Transverse colon (tissue), 4 donors: ENCODE results near the gene SNRPA1. TPM values are rescaled to one million over a fixed set of nuclear protein-coding genes. Genes with fewer than 3 reads are reported as not detected.
A peak's percentile ranks its signal among the peaks of the same experiment; 100 is the strongest.
"Not testable (repeated sequence)": the region's sequence is repeated elsewhere in the genome, so short reads cannot be mapped to it uniquely, and the experiment has no call there.

Source experiments
- DNase-seq: peaks from one replicate; pipeline ENCODE4 v3.0.0-alpha.2; 2019
- H3K27ac ChIP-seq, 4 donors: fragments of 200-600 bp; sonication (generic); 2 replicates each; pipeline ENCODE4 v1.5.1; 2016 to 2018; ENCODE audit warnings: inconsistent platforms in 4 of 4
- H3K27me3 ChIP-seq: fragments of 200-600 bp; sonication (generic); 2 replicates; pipeline ENCODE4 v1.5.1; 2017; ENCODE audit warnings: inconsistent platforms
- H3K36me3 ChIP-seq, 4 donors: fragments of 200-600 bp; sonication (generic); 2 replicates each; pipeline ENCODE4 v1.5.1; 2017 to 2019; ENCODE audit warnings: inconsistent platforms in 4 of 4
- H3K4me1 ChIP-seq, 4 donors: fragments of 200-600 bp; sonication (generic); 2 replicates each; pipeline ENCODE4 v1.5.1; 2017 to 2020; ENCODE audit warnings: inconsistent platforms in 4 of 4
- H3K4me3 ChIP-seq, 4 donors: fragments of 200-600 bp; sonication (generic); 1 replicate in 1 of 4; 2 replicates in 3 of 4; pipeline versions ENCODE4 v1.5.1 to v1.6.1; 2017 to 2019; ENCODE audit warnings: inconsistent platforms in 4 of 4
- H3K9me3 ChIP-seq, 2 donors: fragments of 200-600 bp; sonication (generic); 2 replicates each; pipeline ENCODE4 v1.5.1; 2017 to 2019; ENCODE audit warnings: inconsistent platforms in 2 of 2
- EP300 ChIP-seq: sonication (generic); formaldehyde crosslinking; IDR thresholded peaks from one replicate; pipeline ENCODE4 v1.6.1; 2017; ENCODE audit warnings: antibody characterized with exemption, low read depth
- POLR2A ChIP-seq: fragments of 450-650 bp; IDR thresholded peaks from one replicate; pipeline ENCODE4 v1.6.1; 2016; ENCODE audit warnings: antibody characterized with exemption, mild to moderate bottlenecking, moderate library complexity
- POLR2AphosphoS5 ChIP-seq, 3 donors: sonication (generic); formaldehyde crosslinking; IDR thresholded peaks; one replicate each; pipeline ENCODE4 v1.6.1; 2016; ENCODE audit warnings: antibody characterized with exemption in 3 of 3
- WGBS, 2 donors: methylation state at CpG; one replicate each; pipeline ENCODE4 v1.1.5; 2018; ENCODE audit warnings: low coverage in 1 of 2; 5-methylcytosine and 5-hydroxymethylcytosine counted together
- in situ Hi-C, 4 donors: fragments of 200-750 bp; cut with MboI; loops; one replicate each; pipeline versions ENCODE4 v1.15.0 to v1.15.1; 2017; ENCODE audit warnings: low sequenced_read_pairs in 3 of 4, low pct_ligation_motif_present in 1 of 4, low pct_unique_long_range_greater_than_20kb in 1 of 4
- intact Hi-C: fragments of 100-400 bp; cut with DNase I; formaldehyde crosslinking; loops from one replicate; pipeline ENCODE4 v1.15.1; 2023; ENCODE audit warnings: low total_unique reads
- total RNA-seq, 4 donors: library from RNA; depleted of rRNA; stranded (reverse); fragments of >200 nt; gene quantifications; one replicate each; pipeline ENCODE4 v1.1.0, GENCODE V29; 2016
- TF ChIP-seq, protein P1 (sequence below), 5 experiments: fragments of 200-600 bp in 3 of 5; fragments of 450-650 bp in 2 of 5; sonication (generic) in 3 of 5; IDR thresholded peaks; 1 replicate in 2 of 5; 2 replicates in 3 of 5; pipeline ENCODE4 v1.5.1; 2016 to 2017; ENCODE audit warnings: antibody characterized with exemption in 5 of 5, inconsistent platforms in 3 of 5, mild to moderate bottlenecking in 2 of 5, moderate library complexity in 1 of 5

The SNRPA1 gene
- 10 to 100 TPM in 3 of 4 donors, 1 to 10 TPM in 1; 7.8 to 54.0 (median 25.8) TPM for total RNA-seq

DNA sequence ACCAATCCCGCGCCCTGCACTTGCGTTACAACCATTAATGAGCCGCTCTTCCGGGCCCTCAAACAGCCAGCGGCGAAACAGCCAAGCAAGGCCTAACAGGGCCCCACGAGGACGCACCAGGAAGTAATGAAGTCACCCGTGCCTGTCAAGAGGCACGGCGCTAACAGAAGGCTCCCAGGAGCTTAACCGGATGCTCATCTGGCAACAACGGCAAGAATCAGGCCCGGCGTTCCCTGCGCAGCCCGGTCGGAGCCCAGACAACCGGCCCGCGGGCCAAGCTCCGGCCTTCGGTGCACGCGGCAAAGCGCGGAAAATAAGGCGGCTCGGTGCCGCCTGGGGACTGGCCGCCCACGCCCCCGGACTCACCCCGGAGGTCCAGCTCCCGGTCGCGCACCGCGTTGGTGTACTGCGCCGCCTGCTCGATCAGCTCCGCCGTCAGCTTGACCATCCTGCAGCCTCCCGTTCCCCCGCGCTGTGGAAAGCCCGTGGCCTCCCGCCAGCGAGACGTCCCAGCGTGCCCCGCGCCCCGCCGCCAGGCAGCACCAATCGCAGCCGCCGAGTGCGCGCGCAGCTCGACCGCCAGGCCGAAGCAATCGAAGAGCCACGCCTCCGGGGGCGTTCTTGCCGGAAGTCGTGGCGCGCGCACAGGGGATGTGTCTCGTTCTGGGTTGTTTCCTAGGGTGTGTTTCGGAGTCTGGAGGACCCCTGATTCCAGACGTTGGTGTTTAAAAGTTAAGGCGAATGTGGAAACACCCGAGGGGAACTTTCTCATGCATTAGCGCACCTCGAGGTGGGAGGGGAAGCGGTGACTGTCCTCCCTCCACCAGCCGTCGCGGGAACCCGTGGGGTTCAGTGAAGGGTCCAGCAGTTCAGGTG is at the start of gene SNRPA1:
SNRPA1 (minus strand) TSS at position 518 of the 876 bp plus-strand sequence; CDS start at position 448, 70 bp downstream.
- Histone ChIP-seq H3K4me1 (peaks cover 12 to 44% (median 22%) of the 10 kb centered on the region in 4 donors), H3K9me3 (no peaks in the 10 kb centered on the region), H3K36me3 (peaks cover 0 to 4% (median 0%) of the 10 kb centered on the region in 4 donors), H3K27ac (peak within 1 kb of the TSS; percentile 92 to 99 (median 98)), H3K27me3 (no peaks in the 10 kb centered on the region), H3K4me3 (peak within 1 kb of the TSS; percentile 80 to 92 (median 90))
- in situ Hi-C loops: loop anchor here (5.0 to 10.0 kb wide), 2 partner anchors 347 to 350 kb away; no protein-coding TSS in a partner anchor
- DNase-seq: peak; percentile 98
- intact Hi-C loops: no loop called here
- 0 to 1% methylated on average over 5 to 59 of the region's 87 CpGs for WGBS, 2 donors
- TF ChIP-seq, protein P1, sequence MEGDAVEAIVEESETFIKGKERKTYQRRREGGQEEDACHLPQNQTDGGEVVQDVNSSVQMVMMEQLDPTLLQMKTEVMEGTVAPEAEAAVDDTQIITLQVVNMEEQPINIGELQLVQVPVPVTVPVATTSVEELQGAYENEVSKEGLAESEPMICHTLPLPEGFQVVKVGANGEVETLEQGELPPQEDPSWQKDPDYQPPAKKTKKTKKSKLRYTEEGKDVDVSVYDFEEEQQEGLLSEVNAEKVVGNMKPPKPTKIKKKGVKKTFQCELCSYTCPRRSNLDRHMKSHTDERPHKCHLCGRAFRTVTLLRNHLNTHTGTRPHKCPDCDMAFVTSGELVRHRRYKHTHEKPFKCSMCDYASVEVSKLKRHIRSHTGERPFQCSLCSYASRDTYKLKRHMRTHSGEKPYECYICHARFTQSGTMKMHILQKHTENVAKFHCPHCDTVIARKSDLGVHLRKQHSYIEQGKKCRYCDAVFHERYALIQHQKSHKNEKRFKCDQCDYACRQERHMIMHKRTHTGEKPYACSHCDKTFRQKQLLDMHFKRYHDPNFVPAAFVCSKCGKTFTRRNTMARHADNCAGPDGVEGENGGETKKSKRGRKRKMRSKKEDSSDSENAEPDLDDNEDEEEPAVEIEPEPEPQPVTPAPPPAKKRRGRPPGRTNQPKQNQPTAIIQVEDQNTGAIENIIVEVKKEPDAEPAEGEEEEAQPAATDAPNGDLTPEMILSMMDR (IDR thresholded peaks at IDR 0.05): peak in 1 of 5 experiments; percentile 5
- TF ChIP-seq POLR2A (peak; percentile 85), POLR2AphosphoS5 (IDR thresholded peaks at IDR 0.05) (peak; percentile 95 to 96 (median 96)), EP300 (no peak)

- H3K27ac ChIP-seq: no peak overlapping the region
- no peak for DNase-seq
- no peaks in the 10 kb centered on the region for H3K27me3 ChIP-seq
- H3K4me3 ChIP-seq: no peak overlapping the region
- intact Hi-C loops: no loop called here
- no peaks in the 10 kb centered on the region for H3K36me3 ChIP-seq
- TF ChIP-seq POLR2AphosphoS5 (IDR thresholded peaks at IDR 0.05): no peak
- TF ChIP-seq, protein P1 (IDR thresholded peaks at IDR 0.05): no peak
- no peak for TF ChIP-seq EP300
- TF ChIP-seq POLR2A: no peak
- peaks cover 0 to 3% (median 0%) of the 10 kb centered on the region in 4 donors for H3K4me1 ChIP-seq
- no peaks in the 10 kb centered on the region for H3K9me3 ChIP-seq
- in situ Hi-C loops: no loop called here
Measured at GRCh38 chr15:101342056-101342455, 47.0 kb upstream of the SNRPA1 start.

DNA sequence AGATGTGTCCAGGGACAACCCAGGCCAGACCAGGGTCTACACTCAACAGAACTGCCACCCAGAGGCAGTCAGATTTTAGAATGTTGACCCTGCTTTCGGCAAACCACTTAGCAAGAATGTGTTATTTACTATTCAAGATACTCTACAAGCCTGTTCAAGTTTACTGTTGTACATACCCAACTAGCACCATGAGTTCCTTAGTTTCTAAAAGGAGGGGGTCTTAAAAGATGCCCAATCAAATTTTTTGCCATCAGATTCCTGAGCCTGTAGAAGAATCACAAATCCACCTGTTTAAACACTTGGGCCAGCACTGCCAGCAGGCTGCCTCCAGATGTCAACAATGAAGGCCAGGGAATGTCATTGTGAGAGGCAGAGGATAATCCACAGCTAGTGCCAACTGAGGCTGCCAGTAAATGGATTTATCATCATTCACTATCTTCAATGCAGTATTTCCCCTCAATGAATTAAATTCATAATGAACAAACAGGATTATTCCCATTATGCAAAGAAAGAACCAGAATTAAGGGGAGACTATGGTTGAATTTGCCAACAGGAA is 43.5 kb upstream of the SNRPA1 start:
- Histone ChIP-seq H3K9me3 (no peaks in the 10 kb centered on the region), H3K4me3 (no peak overlapping the region), H3K4me1 (no peaks in the 10 kb centered on the region), H3K36me3 (no peaks in the 10 kb centered on the region), H3K27me3 (no peaks in the 10 kb centered on the region), H3K27ac (no peak overlapping the region)
- in situ Hi-C loops: no loop called here
- intact Hi-C loops: no loop called here
- TF ChIP-seq POLR2A: no peak
- TF ChIP-seq POLR2AphosphoS5 (IDR thresholded peaks at IDR 0.05): no peak
- no peak for TF ChIP-seq EP300
- TF ChIP-seq, protein P1 (IDR thresholded peaks at IDR 0.05): no peak
- WGBS, 2 donors: 83 to 89% methylated on average over 1 of the region's 1 CpG
- DNase-seq: no peak

DNA sequence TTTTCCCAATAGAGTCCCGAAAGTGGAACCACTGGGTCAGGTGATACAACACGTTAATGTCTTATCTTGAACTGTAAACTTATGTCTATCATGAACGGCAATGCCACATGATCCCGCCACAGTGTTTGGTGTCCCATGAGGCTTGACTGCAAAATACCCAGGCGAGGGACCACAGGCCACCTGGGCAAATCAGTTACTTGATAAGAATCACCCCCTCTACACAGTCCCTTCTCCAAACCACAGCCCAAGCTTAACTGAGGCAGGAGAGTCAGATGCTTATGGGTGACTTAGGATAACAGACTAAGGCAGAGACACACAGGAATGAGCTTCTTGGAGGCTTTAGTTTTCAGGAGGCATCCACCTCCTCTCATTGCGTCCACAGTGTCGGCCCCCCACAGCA is 42.9 kb upstream of the SNRPA1 start:
- no peak for TF ChIP-seq POLR2AphosphoS5 (IDR thresholded peaks at IDR 0.05)
- Histone ChIP-seq H3K36me3 (no peaks in the 10 kb centered on the region), H3K27ac (no peak overlapping the region), H3K4me3 (no peak overlapping the region), H3K27me3 (no peaks in the 10 kb centered on the region), H3K9me3 (no peaks in the 10 kb centered on the region), H3K4me1 (no peaks in the 10 kb centered on the region)
- in situ Hi-C loops: no loop called here
- no peak for DNase-seq
- 73 to 75% methylated on average over 3 to 7 of the region's 7 CpGs for WGBS, 2 donors
- intact Hi-C loops: no loop called here

- in situ Hi-C loops, DNase-seq: not testable (repeated sequence)
Measured at GRCh38 chr15:101333907-101334789, 39.1 kb upstream of the SNRPA1 start.

More at GRCh38 chr15:101333907-101334789, 39.1 kb upstream of the SNRPA1 start:
- H3K36me3 ChIP-seq, H3K27me3 ChIP-seq, H3K27ac ChIP-seq, H3K4me1 ChIP-seq, intact Hi-C loops, H3K9me3 ChIP-seq, H3K4me3 ChIP-seq: not testable (repeated sequence)
- 73 to 100% methylated on average over 1 to 10 of the region's 16 CpGs for WGBS, 2 donors
